Iris pigment epithelial cell (primary cell): ENCODE results near the gene ONECUT3.
"Not testable (repeated sequence)": the region's sequence is repeated elsewhere in the genome, so short reads cannot be mapped to it uniquely, and the experiment has no call there.

Experiments used
- DNase-seq: peaks from one replicate; pipeline ENCODE4 v3.0.0-alpha.2; 2011; ENCODE audit warnings: low read depth

ONECUT3 gene

DNA sequence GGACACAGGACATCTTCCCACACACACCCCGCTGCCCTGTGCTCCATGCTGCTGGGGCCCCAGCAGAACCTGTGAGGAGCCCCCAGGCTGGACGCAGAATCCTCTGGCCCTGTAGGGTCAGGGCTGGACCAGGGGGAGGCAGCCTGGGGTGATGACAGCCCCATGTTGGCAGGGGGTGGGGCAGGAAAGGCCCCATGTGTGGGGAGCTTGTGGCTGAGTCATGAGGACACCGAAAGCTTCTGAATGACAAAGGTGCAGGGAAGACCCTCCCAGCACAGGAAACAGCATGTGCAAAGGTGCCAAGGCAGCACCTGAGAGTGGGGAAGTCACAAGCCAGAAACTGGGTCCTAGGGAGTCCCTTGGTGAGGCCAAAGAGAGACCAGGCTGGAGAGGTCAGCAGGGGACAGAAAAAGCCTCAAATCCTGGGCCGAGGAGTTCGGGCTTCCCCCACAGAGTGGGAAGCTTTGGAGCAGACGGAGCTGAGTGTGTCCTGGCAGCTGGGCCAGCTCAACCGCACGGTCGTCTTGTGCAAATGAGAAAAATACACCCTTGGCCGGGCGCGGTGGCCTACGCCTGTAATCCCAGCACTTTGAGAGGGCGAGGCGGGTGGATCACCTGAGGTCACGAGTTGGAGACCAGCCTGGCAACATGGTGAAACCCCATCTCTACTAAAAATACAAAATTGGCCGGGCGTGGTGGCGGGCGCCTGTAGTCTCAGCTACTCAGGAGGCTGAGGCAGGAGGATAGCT lies 41.3 kb downstream of the ONECUT3 start:
- DNase-seq = no peak

- DNase-seq = no peak
These were observed 43.3 kb downstream of the ONECUT3 start for GRCh38 chr19:1796395-1797142.

GRCh38 chr19:1797313-1797712 lies 44.0 kb downstream of the ONECUT3 start:
- not testable (repeated sequence) for DNase-seq

- no peak for DNase-seq
These were observed 46.5 kb downstream of the ONECUT3 start for GRCh38 chr19:1799695-1800342.

- no peak for DNase-seq
These were observed 51.6 kb downstream of the ONECUT3 start for GRCh38 chr19:1804858-1805257.

DNA sequence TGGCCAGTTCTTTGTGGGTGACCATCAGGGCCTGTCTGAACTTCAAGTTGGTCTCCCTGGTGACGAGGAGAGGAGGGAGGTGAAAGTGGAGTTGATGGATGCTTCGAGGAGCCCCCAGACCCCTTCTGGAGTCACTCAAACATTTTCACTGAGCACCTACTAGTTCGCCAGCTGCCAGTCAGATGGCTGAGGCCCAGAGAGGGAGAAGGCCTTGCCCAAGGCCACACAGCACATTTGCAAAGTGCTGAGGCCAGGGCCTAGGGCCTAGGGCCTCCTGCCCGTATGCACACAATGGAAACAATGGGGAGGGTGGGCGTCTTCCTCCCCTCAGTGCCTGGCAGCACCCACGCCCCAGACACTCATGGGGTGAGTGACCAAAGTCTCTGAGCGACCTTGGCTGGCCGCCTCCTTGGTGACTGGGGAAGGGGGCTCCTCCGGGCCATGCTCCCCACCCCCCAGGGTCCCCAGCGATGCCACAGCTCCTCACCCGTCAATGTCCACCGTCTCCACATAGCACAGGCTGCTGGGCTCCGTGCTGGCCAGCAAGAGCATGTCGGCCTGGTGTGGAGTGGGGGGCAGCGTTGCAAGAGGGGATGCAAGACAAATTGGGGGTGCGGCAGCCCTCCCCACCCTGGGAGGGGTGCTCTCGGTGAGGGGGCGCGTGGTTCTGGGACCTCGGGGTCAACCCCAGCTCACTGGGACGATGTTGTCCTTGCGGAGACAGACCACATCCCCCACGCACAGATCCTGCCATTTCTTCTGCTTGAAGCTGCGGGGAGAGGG lies 52.3 kb downstream of the ONECUT3 start:
- no peak for DNase-seq

DNA sequence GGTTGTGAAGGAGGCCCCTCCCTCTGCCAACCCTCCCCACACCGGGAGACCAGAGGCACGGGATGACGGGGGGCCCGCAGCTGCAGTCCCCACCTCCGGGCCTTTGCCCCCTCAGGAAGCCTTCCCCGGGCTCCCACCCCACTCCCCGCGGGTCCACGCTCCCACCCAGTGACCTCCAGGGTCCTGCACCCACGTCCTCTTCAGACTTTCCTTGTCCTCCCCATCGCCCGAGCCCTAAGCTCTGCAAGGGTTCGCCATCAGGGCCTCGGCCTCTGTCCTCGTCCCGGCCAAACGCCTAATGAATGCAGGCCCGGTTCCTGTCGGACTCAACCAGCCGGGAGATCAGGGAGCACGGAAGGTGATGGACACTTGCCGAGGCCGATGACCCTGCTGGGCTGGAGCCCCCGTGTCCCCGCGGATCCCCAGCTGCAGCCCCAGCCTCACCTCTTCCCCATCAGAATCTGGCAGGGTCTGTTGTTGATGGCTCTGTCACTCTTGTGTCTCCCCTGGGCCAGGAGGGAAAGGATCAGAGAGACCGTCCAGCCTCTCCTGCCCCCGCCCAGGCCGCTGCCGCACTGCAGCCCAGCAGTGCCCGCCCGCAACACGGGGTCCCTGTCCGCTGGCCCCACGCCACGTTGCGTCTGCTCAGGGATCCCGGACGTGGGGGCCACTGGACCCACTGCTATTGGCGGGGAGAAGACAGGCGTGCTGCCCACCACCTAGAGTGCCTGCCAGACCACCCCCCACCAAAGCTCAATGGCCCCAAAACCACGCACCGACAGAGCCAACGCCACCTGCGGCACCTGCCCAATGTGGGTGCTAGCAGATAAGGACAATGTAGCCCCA lies 53.1 kb downstream of the ONECUT3 start:
- DNase-seq = no peak

- no peak for DNase-seq
These were observed 53.9 kb downstream of the ONECUT3 start for GRCh38 chr19:1807030-1807694.

- DNase-seq = no peak
These were observed 54.5 kb downstream of the ONECUT3 start for GRCh38 chr19:1807695-1808394.

DNA sequence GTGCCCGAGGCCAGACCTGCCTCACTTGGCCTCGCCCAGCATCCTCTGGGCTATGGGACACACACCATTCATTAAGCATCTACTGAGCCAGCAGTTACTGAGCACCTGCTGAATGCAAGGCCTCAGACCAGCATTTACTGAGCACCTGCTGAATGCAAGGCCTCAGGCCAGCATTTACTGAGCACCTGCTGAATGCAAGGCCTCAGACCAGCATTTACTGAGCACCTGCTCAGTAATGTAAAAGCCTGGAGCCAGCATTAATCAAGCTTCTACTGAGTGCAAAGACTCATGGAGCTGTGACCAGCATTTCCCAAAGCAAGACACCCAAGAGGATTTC lies 55.1 kb downstream of the ONECUT3 start:
- no peak for DNase-seq

DNA sequence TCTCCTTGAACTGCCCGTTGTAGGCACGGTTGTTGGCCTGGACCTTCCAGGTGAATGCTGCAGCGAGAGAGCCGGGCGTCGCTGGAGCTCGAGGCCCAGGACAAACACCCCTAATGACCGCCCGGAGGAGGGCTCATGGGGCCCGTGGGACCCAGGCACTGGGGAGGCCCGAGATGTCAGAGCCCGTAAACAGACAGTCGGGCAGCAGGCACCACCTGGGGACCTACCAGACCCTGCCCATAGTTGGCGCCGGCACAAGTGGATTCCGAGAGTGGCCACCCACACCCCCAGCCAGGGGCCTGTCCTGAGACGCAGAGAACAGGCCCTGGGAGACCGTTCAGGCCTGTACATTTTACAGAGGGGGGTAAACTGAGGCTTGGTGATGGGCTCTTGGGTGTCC lies 56.4 kb downstream of the ONECUT3 start:
- no peak for DNase-seq

DNA sequence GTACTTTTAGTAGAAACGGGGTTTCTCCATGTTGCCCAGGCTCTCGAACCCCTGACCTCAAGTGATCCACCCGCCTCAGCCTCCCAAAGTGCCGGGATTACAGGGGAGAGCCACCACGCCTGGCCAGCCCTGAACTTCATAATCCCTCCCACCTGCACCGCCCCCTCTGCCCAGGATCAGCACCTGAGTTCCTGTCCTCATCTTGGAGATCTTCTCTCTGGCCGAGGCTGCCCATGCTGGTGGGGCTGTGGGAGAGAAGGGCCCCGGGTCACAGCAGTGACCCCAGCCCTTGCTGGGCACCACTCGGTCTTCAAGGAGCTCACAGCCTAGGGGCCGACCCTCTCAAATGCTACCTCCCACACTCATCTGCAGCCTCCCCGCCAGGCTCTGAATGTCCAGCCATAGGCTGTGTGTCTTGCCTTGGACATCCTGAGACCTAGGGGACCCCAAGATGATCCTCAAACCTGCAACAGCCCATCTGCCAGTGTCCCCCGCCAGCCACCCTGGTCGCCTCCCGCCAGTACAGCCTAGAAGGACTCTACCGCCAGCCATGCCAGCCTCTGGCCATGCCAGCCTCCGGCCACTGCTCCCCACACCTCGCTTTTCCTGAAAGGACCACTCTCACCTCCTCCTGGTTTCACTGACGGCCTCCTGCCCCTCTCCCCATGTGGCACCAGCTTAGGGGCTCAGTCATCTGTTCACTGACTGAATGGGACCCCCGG lies 57.3 kb downstream of the ONECUT3 start:
- no peak for DNase-seq

GRCh38 chr19:1811472-1811894 lies 58.2 kb downstream of the ONECUT3 start:
- DNase-seq = peak; percentile 28

GRCh38 chr19:1811942-1812425 lies 58.7 kb downstream of the ONECUT3 start, which contains the start of gene ATP8B3:
Gene ATP8B3, minus strand, starts transcription at chr19:1812276. Its CDS starts 540 bp downstream, at chr19:1811736.
- DNase-seq = no peak

DNA sequence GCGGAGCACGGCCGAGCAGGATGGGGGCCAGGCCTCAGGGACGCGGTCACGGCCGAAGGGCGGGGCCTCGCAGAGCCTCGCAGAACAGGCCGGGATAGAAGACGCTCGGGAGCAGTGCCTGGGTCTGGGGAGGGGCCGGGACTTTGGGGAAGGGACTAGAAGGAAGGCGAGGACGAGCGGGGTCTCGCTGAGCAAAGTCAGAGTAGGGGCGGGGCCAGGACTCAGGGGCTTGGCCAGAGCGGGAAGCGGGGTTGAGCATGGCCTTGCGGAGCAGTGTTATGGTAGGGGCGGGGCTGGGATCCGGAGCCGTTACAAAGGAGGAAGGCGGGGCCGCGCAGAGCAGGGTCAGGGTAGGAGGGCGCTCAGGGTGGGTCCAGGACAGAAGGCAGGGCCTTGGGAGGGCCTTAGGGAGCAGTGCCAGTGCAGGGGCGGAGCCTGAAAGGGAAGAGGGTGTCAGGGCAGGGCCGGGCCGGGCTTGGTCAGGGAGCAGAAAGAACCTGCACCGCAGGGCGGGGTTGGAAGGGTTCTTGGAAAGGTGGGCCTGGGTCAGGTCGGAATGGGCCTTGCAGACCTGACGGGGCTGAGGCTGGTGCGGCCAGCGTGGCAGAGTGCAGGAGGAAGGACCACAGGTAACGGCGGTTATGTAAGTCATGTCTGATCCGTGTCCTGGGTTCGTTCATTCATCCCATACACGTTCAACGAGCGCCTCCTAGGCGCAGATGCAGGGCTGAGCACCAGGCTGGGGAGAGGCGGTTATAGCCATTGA lies 59.3 kb downstream of the ONECUT3 start:
- peak; percentile 90 for DNase-seq

DNA sequence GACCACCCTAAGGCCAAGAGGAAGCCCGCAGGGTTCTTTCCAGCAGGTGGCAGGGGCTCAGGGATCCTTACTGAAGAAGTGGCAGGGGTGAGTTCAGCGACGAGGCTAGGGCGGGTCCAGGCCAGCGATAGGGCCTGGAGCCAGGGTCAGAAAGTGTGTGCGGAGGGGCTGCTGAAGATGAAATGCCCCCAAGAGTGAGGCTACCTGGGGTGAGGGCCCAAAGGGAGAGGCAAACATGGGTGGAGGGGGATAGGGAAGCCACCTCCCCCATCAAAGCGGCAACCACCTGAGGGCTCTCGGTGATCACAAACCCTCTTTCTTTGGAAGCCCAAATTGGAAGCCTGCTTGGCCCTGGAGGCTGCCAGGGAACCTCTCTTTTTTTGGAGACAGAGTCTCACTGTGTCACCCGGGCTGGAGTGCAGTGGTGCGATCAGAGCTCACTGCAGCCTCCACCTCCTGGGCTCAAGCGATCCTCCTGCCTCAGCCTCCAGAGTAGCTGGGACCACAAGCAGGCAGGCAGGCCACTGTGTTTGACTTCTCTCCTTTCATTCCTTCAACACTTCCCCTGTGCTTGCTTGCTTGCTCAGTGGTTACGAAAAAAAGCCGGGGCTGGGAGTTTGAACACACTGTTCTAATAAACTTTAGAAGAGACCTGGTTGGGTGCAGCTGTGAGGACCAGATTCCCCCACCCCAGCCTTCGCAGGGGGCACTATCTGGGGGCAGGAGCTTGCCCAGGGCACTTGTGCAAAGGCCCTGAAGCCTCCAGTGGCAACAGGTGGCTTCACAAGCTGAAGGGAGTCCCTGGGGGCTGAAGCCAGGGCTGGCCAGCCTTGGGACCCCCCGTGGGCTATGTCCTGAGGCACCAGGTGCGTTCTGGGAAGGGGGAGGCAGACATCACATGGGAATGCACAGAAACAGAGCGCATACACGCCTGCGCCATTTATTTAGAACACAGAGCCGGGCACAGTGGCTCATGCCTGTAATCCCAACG lies 60.2 kb downstream of the ONECUT3 start:
- DNase-seq = no peak

GRCh38 chr19:1814391-1814790 lies 61.1 kb downstream of the ONECUT3 start:
- DNase-seq = no peak
